ENCODE measurements around the gene DIAPH3.

The DIAPH3 gene

GRCh38 chr13:59801107-59801880 is 362.4 kb downstream of the DIAPH3 start:
- in situ Hi-C loops (cut with MboI; ENCODE audit: low sequenced_read_pairs): no loop called here

GRCh38 chr13:59793107-59793506 is 370.6 kb downstream of the DIAPH3 start:
- in situ Hi-C loops (cut with MboI; ENCODE audit: low sequenced_read_pairs): no loop called here

- in situ Hi-C loops (cut with MboI; ENCODE audit: low sequenced_read_pairs): no loop called here
Measured at GRCh38 chr13:59790626-59791025, 373.1 kb downstream of the DIAPH3 start.

- in situ Hi-C loops (cut with MboI; ENCODE audit: low sequenced_read_pairs): no loop called here
Measured at GRCh38 chr13:59789558-59789957, 374.2 kb downstream of the DIAPH3 start.

- in situ Hi-C loops (cut with MboI; ENCODE audit: low sequenced_read_pairs): no loop called here
Measured at GRCh38 chr13:59787679-59788078, 376.0 kb downstream of the DIAPH3 start.

- in situ Hi-C loops (cut with MboI; ENCODE audit: low sequenced_read_pairs): no loop called here
Measured at GRCh38 chr13:59782696-59783095, 381.0 kb downstream of the DIAPH3 start.

- in situ Hi-C loops (cut with MboI; ENCODE audit: low sequenced_read_pairs): no loop called here
Measured at GRCh38 chr13:59780058-59780457, 383.7 kb downstream of the DIAPH3 start.

- in situ Hi-C loops (cut with MboI; ENCODE audit: low sequenced_read_pairs): no loop called here
Measured at GRCh38 chr13:59776924-59777690, 386.6 kb downstream of the DIAPH3 start.

GRCh38 chr13:59774491-59774971 is 389.2 kb downstream of the DIAPH3 start:
- in situ Hi-C loops (cut with MboI; ENCODE audit: low sequenced_read_pairs): no loop called here

- in situ Hi-C loops (cut with MboI; ENCODE audit: low sequenced_read_pairs): no loop called here
Measured at GRCh38 chr13:59771272-59771671, 392.5 kb downstream of the DIAPH3 start.

- in situ Hi-C loops (cut with MboI; ENCODE audit: low sequenced_read_pairs): no loop called here
Measured at GRCh38 chr13:59770451-59770850, 393.3 kb downstream of the DIAPH3 start.

- in situ Hi-C loops (cut with MboI; ENCODE audit: low sequenced_read_pairs): no loop called here
Measured at GRCh38 chr13:59766236-59766635, 397.5 kb downstream of the DIAPH3 start.

GRCh38 chr13:59755632-59756290 is 408.0 kb downstream of the DIAPH3 start:
- in situ Hi-C loops (cut with MboI; ENCODE audit: low sequenced_read_pairs): no loop called here

- in situ Hi-C loops (cut with MboI; ENCODE audit: low sequenced_read_pairs): no loop called here
Measured at GRCh38 chr13:59754411-59754810, 409.3 kb downstream of the DIAPH3 start.

- in situ Hi-C loops (cut with MboI; ENCODE audit: low sequenced_read_pairs): no loop called here
Measured at GRCh38 chr13:59750860-59751259, 412.9 kb downstream of the DIAPH3 start.

- in situ Hi-C loops (cut with MboI; ENCODE audit: low sequenced_read_pairs): no loop called here
Measured at GRCh38 chr13:59748046-59748445, 415.7 kb downstream of the DIAPH3 start.

- in situ Hi-C loops (cut with MboI; ENCODE audit: low sequenced_read_pairs): no loop called here
Measured at GRCh38 chr13:59747529-59747928, 416.2 kb downstream of the DIAPH3 start.

- in situ Hi-C loops (cut with MboI; ENCODE audit: low sequenced_read_pairs): no loop called here
Measured at GRCh38 chr13:59746291-59746962, 417.3 kb downstream of the DIAPH3 start.

GRCh38 chr13:59745392-59745788 is 418.3 kb downstream of the DIAPH3 start:
- in situ Hi-C loops (cut with MboI; ENCODE audit: low sequenced_read_pairs): no loop called here

- in situ Hi-C loops (cut with MboI; ENCODE audit: low sequenced_read_pairs): no loop called here
Measured at GRCh38 chr13:59744747-59745391, 418.9 kb downstream of the DIAPH3 start.

Measured in HL-60/S4 treated with retinoic acid at 250 ng/mL for 4 days and 3 days (cell line).